NCI-H446 treated with DMSO at 0.1 percent for 48 hours (cell line): ENCODE results near the gene MAD1L1.

ENCODE experiments used
- DNase-seq: peaks from one replicate; lab custom pipeline; 2025; lab: John Stamatoyannopoulos, UW

MAD1L1 gene

DNA sequence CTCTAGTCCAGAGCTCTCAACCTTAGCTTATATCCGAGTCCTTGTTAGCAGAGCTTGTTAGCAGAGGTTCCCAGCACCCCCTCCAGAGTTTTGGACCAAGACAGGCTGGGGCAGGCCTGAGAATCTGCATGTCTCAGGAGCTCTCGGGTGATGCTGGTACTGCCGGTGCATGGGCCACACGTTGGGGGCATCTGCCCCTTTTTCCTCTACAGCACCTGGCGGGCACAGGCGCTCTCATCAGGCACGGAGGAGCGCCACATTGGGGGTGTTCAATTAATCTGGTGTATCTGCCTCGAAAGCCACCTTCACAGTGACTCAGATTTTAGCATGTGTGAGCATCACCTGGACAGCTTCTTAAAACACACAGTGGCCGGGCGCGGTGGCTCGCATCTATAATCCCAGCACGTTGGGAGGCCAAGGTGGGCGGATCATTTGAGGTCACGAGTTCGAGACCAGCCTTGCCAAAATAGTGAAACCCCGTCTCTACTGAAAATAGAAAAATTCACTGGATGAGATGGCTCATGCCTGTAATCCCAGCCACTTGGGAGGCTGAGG lies 445.0 kb downstream of the MAD1L1 start:
- DNase-seq = no peak

GRCh38 chr7:1787241-1787640 lies 445.5 kb downstream of the MAD1L1 start:
- no peak for DNase-seq

- DNase-seq = no peak
Measured at GRCh38 chr7:1785839-1786238, 446.9 kb downstream of the MAD1L1 start.

DNA sequence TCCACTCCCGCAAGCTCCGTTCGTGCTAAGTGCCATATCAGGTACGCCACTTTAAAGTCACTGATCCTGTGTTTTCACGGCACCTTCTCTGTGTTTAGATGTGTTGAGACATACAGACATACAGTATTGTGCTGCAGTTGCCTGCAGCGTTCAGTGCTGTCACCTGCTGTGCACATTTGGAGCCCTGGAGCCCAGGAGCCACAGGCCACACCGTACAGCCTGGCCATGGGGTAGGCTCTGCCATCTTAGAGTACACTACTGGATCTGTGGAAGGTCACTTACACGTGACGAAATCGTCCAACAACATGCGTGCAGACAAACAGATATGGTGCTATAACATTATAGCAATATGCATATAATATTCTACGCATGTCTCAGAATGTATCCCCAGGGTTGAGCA lies 451.4 kb downstream of the MAD1L1 start:
- DNase-seq = no peak

- DNase-seq = no peak
Measured at GRCh38 chr7:1779445-1779844, 453.3 kb downstream of the MAD1L1 start.

- DNase-seq = no peak
Measured at GRCh38 chr7:1777122-1777521, 455.6 kb downstream of the MAD1L1 start.

- DNase-seq = no peak
Measured at GRCh38 chr7:1775389-1775788, 457.4 kb downstream of the MAD1L1 start.

DNA sequence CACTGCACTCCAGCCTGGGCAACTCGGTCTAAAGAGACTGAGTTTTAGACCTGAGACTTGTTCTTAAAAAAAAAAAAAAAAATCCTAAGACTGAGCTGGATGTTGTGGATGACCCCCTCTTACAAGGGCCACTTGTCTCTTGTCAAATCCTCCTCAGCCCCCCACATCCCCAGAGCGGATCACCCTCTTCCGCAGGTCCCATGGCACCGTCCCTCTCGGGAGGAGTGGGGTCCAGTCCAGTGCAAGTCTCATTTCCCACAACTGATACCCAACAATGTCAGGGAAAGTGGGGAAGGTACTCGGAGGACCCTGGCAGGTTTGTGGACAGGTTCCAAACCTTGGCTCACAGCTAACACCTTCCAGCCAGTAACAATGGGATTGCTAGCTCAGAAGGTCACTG lies 462.4 kb downstream of the MAD1L1 start:
- no peak for DNase-seq

DNA sequence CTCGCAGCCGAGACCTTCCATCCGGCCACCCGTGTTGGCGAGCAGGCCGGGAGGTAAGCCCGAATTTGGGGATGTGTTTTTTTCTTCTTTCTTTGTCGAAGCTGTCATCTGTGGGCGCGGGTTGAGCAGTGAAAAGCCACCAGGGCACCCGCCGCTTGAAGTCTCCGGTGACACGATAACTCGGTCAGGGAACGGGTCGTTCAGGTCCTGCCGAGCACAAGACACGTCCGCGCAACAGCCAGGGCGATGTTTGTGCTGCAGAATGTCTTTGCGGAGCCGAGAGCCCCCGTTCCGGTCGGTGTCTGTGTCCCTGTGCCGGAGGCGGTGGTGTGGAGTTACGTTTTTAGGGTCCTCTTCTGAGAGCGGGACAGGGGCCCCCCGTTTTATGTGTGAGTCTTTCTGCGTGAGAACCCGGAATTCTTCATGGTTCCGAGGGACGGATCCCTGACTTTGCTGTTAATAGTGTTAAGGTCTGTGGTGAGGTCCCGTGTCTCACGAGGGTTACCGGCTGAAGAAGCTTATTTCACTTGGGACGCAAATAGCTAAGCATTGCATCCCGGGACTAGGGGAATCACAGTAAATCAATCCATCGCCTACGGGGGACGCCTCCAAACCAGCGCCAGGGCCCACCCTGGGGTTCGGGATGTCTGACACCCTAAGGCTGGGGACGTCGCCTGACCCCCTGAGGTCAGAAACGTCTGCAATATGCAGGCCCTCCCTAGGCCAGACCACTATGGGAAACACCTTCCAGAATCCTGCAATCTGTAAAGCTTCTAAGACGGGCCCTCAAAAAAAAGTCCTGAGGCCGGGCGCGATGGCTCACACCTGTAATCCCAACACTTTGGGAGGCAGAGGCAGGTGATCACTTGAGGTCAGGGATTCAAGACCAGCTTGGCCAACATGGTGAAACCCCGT lies 463.2 kb downstream of the MAD1L1 start:
- DNase-seq = no peak

DNA sequence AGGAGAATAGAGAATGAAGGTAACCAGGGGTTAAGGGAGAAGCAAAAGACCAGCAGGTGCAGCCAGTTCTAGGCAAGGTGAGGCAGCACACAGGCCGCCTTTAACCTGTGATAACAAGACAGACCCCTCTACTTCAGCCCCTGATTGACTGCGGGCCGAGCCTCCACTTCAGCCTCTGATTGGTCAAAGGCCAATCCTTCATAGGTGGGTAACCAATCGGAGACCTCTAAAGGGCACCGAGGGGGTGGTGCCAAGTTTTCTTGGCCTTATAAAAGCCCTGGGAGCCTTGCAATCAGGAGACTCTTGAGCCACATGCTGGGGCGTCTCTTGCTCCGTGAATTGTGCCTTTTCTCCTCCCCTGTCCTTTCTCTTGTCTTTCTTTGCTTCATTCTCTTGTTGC lies 463.9 kb downstream of the MAD1L1 start:
- DNase-seq = no peak

DNA sequence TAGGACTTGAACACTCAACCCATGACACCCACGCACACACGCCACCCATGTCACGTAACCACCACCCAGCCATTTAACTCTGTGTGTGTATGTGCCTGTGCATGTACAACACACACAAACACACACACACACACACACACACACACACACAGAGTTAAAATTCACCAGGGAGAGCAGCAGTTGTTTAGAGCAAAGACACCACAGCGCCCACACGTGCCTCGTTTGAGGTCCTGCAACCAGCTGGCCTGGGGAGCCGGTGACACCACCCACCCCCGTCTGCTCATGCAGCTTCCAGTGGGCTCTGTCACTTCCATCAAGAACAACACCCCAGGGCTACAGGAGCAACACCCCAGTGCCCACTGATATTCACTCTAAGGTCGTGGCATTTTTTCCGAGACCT lies 465.2 kb downstream of the MAD1L1 start:
- DNase-seq = no peak
